AG09319 (cell line): ENCODE measurements around the gene OGA.

Experiments used
- DNase-seq: peaks from one replicate; pipeline ENCODE4 v3.0.0-alpha.2; 2010; ENCODE audit warnings: low read depth; ENCODE audit errors: extremely low read depth
- TF ChIP-seq, protein P1 (sequence below): IDR thresholded peaks from 2 replicates; pipeline ENCODE4 v1.5.1; 2011; ENCODE audit warnings: low read depth, mild to moderate bottlenecking, inconsistent platforms, low read length, moderate library complexity

OGA gene

DNA sequence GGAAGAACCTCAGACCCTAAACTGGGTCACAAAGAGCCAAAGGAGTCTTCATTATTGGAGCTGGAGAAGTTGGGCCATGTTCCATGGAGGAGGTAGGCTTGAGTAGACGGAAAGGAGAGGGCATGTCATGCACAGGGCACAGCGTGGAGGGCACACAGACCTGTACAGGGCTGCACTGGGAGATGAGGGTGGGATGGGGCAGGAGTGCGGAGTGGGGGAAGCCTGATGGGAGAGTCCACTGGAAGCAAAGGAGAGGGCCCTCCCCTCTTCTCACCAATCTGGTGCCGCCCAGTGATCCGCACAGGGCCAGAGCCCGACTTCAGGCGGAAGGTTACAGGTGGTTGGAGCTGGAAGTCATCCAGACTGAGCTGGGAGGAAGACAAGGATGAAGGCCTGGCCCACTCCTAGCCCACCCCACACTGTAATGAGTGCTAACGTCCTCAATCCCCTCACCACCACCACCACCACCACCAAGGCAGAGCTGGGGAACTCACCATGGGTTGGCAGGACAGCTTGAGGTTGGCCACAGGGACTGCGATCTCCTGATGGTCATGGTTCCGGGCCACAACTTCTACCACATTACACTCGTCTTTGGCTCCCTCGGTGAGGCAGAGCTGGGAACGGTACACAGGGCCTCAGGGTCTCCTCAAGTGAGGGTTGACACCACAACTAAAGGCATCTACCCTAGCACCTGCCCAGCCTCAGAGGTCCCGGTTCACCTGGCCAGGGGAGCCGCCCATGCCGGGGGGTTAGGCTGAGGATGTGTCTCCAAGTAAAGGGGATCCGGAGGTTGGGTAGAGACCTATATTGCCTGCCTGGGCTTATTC is 36.0 kb downstream of the OGA start:
- DNase-seq: no peak
- TF ChIP-seq, protein P1, sequence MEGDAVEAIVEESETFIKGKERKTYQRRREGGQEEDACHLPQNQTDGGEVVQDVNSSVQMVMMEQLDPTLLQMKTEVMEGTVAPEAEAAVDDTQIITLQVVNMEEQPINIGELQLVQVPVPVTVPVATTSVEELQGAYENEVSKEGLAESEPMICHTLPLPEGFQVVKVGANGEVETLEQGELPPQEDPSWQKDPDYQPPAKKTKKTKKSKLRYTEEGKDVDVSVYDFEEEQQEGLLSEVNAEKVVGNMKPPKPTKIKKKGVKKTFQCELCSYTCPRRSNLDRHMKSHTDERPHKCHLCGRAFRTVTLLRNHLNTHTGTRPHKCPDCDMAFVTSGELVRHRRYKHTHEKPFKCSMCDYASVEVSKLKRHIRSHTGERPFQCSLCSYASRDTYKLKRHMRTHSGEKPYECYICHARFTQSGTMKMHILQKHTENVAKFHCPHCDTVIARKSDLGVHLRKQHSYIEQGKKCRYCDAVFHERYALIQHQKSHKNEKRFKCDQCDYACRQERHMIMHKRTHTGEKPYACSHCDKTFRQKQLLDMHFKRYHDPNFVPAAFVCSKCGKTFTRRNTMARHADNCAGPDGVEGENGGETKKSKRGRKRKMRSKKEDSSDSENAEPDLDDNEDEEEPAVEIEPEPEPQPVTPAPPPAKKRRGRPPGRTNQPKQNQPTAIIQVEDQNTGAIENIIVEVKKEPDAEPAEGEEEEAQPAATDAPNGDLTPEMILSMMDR: no peak

DNA sequence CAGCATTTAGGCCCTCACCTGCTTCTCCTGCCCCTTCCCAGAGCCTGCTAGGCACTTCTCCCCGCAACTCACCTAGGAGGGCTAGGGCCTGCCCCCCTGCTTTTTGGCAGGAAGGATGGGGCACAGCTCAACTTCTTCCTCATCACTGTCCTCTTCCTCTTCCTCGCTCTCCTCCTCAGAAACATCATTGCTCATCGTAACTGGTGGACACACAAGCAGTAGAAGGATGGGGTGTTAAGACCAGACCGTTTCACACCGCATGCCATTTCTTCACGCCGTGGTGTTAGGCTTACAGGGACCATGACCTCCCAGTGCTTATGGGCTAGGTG is 36.6 kb downstream of the OGA start:
- TF ChIP-seq, protein P1: no peak
- no peak for DNase-seq

DNA sequence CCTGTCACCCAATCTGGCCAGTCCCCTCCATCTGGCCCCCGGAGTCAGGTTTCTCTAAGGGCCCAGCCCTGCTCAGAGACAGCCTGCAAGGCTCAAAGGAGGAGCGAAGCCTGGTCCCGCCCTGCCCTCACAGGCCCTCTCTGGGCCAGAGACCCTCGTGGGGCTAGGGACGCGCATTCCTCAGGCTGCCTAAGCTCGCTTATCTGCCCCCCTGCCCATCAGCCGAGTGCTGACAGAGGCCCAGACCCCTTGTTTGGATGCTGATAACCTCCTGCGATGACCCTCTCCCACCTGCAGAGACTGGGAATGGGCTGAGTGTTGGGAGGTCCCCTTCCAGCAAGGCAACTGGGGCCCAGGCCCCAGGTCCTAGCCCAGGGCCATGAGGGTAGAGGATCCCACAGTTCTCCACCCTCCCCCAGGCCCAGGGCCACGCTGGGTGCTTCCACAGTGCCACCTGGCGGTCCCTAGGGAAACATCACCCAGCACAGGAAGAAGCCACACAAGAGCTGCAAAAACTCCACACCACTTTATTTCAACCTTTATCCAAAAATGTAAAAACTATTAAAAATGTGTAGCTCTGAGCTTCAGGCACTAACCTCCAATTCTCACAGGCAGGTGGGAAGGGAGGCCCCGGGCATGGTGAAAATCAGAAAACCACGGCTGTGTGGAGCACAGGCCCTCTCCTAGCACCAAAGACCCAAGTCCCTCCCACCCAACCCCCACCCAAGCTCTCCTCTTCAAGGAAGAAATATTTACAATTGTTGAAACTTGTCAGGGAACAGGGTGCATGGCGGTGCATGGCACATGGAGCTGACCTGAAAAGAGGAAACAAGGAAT is 37.2 kb downstream of the OGA start:
- TF ChIP-seq, protein P1: peak; percentile 85
- peak; percentile 12 for DNase-seq

DNA sequence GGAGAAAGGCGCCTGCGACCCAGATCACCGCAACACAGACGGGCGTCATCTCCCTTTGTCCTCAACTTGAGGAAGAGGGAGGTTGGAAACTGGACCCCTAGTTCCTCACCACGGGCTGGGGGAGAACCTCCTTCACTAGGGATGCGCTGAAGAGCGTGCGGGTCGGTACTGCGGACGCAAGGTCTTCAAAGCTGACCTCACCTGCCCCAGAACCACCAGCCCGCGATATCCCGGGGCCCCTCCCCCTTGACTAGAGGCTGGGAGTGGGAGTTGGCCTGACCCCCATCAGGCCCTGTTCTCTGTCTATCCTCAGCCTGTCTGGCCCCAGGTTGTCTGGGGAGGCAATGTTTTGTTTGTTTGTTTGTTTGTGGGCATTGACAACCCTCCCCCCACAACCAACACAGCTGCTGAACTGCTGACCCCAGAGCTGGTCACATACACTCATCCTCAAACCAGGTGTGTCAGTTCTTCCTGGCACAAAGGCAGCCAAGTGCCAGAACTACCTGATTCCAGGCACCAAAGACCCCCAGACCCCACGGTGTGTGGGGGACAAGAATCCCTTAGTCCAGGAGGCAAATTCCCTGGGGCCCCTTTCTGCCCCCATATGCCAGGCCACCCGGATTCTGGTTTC is 37.9 kb downstream of the OGA start:
- no peak for DNase-seq

DNA sequence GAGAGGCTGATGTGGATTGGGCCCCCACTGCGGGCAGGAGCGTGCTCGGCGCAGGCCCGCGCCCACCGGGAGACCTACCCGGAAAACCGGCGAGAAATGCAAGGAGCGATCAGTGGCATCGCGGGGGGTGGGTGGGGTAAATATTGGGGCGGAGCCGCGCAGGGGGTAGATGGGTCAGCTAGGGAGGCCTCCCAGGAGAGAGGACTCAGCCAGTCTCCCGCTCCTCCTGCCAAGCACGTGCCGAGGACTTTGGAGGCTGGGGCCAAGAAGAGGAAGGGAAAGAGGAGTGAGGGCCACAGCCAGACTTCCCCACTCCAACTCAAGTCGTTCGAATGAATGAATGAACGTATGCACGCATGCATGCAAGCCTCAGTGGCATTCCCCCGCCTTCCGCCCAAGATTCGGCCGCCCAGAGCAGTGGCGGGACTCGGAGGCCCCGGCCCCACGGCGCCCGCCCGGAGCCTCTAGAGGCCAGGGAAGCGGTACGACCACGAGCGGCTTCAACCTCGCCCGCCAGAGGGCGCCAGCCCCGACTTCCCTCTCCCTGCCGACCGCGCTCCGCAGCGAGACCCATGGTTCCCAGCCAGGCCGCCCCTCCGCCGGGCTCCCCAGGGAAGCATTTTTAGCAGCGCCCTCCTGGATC is 38.6 kb downstream of the OGA start:
- DNase-seq: peak; percentile 4
- TF ChIP-seq, protein P1: peak; percentile 76

More for the DNA sequence above, 37.9 kb downstream of the OGA start:
- TF ChIP-seq, protein P1: no peak

DNA sequence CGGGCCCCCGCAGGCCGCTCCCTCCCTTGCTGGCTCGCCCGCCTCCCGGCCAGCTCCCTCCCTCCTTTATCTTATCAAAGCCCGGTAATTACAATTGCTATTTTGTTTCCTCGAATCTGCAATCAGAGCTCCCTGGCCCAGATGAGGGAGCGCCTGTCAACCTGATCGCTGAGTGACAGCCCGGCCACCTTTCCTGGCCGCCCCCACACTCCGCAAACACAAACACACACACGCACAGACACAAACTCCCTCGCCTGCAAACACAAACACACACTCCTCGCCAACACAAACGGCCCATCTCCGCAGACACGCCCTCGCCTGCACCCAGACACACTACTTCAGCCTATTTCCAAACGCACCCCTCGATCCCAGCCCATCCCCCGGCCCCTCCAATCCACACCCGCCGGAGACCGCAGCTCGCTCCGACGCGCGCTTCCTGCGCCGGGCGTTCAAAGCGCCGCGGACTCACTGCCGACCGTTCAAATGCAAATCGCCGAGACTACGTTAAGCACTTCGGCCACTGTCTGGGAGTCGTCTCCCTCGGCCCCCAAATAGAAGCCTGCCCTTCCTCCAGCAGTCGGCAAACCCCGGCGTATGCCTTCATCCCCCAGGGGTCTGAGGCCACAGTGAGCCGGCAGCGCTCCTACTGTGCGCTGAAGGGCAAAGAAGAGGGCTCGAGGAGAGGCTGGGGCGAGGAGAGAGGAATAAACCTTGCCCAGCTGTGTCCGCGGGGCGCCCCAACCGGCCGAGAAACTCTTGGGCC is 39.3 kb downstream of the OGA start:
- DNase-seq: no peak
- TF ChIP-seq, protein P1: no peak; the same call in 1 of the 2 replicates
